GM19468 (cell line): ENCODE results near the gene BIRC3.

ENCODE experiments used
- ATAC-seq: cut with Tn5 transposase; IDR thresholded peaks from one replicate; pipeline ENCODE4 v1.9.1; 2021; ENCODE audit warnings: mild to moderate bottlenecking, moderate library complexity, moderate number of reproducible peaks; ENCODE audit not compliant: unreplicated experiment; ENCODE audit errors: extremely low read depth

BIRC3 gene

GRCh38 chr11:102317099-102317767 lies at the start of gene BIRC3:
Gene BIRC3 (plus strand): TSS chr11:102317484. CDS start chr11:102324510, 7,026 bp downstream.
- ATAC-seq: peak; percentile 87

GRCh38 chr11:102267609-102268008 lies 49.7 kb upstream of the BIRC3 start:
- ATAC-seq: no peak

DNA sequence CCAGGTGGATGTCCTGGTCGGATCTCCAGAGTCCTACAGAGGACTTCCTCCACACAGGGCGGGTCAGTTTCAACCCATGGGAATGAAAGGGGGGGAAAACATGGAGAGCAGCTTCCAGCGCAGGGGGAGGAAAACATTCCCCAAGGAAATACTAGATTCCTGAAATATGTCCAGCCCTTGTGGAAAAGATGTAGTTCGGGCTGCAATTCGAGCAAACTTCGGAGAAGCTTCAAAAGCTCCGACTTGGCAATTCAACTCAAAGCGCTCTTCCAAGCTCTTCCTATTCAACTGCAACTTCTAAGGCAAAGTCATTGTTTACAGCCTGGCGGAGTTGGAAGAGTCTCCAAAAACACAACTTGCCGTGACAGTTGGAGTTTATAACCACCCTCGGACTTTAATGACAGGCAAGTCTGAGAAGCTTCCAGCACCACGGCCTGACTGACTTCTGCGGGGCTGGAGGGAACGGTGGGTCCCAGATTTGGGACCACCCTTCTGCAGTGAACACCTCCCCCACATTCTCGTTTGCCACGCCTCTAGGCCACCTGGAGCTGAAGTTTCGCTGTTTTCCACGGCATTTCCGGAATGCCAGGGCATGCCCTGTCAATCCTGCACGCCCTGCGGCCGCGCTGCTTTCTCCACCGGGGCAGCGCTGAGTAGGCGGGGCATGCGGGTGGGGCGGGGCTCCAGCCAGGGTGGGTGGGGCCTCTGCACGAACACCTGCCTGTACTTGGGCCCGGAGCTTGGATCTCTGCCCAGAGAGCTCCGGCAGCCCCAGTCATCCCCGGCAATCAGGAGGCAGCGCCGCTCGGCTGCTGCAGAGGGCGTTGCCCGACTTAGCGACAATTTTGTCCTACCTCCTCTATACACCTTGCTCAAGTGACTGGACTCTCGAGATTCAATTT lies 49.0 kb upstream of the BIRC3 start:
- peak; percentile 86 for ATAC-seq

DNA sequence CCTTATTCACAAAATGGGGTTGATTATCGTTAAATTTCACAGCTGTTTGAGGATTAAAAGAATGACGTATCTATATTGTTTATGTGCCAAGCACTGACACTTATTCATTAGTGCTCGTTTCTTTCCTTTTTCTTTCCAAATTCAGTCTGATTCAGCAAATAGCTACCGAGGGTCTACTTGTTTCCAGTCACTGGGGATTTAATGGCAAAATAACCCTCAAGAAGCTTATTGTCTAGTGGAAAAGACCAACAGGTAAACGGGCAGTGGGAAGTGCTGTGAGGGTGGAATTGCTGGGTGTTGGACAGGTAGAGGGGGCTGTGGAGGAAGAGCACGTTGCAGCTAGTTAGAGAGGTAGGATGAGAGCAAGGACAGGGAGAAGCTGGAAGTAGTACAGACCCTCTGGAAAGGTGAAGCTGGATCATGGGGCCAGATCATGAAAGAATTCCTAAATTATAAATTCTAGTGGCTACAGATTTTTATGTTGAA lies 48.3 kb upstream of the BIRC3 start:
- ATAC-seq: no peak

DNA sequence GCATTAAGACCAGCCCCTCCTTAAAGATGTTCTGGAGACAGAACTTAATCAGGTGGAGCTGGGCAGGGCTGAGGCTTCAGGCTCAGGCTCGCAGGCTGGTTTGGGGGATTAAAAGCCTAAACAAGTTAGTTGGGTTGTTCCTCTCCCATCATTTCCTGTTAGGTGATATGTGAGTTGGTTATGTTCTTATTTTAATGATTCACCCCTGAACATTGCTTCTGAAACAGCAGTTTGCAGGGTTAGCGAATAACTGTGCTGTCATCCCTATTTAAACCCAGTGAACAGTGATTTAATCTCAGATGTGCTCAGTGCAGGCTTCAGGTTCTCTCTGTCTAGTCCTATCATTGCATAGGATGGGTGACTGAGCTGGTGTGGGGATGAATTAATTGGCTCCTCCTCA lies 47.4 kb upstream of the BIRC3 start:
- no peak for ATAC-seq

DNA sequence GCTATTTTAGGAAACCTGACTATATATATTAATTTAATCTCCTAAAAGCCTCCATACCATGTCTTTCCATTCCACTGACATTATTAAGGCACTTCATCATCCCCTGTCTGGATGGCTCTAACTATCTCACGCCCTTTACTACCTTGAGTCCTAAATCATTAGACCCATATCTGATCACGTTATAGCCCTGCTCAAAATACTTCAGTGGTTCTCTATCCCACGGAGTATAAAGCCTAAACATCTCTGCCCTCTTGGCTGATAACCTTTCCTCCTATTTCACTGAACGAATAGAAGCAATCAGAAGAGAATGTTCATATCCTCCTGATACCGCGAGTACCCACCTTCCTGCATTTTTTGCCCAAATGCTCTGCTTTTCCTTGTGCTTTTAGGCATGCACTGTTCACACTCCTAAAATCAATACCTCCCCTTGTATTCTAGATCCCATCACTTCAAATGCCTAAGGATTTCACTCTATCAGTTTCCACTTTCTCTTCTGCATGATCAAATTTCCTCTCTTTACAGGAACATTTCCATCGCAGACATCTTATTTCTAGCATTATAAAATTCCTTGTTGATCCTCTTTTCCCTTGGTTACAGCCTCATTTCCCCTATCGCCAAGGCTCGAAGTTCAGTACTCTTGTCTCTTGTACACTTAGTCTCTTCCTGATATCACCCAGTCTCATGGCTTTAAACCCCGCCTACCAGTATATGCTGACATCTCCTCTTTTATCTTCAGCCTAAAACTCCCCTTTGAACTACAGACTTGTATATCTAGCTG lies 45.0 kb upstream of the BIRC3 start:
- no peak for ATAC-seq

DNA sequence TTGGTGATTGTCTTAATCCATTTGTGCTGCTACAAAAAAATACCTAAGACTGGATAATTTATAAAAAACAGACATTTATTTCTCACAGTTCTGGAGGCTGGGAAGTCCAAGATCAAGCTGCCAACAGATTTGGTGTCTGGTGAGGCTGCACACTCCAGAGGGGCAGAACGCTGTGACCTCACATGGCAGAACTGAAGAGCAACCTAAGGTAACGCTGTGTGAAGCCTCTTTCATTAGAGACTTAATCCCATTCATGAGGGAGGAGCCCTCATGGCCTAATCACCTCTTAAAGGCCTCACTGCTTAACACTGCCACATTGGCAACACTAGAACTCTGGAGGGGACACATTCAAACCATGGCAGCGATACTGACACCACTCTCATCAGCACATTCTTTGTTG lies 42.7 kb upstream of the BIRC3 start:
- ATAC-seq: no peak

- no peak for ATAC-seq
Observed at GRCh38 chr11:102276362-102276761, 40.9 kb upstream of the BIRC3 start.

DNA sequence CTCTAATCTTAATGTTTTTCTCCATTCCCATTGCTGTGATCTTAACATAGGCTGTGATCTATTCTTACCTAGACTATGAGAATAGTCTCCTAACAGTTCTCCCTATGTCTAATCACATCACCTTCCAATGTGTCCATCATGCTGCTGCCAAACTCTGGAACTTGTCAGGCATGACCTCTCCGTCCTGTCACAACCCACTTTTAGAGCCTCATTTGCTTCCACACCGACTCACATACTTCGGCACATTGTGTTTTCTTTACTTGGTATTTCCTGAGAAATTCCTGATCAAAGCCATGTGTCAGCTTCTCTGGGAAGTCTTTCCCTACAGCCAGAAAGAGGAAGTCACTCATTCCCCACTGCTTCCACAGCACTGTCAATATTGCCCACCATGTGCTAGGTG lies 40.5 kb upstream of the BIRC3 start:
- no peak for ATAC-seq

- ATAC-seq: no peak
Observed at GRCh38 chr11:102279641-102280170, 37.6 kb upstream of the BIRC3 start.

- ATAC-seq: no peak
Observed at GRCh38 chr11:102280245-102280833, 36.9 kb upstream of the BIRC3 start.

DNA sequence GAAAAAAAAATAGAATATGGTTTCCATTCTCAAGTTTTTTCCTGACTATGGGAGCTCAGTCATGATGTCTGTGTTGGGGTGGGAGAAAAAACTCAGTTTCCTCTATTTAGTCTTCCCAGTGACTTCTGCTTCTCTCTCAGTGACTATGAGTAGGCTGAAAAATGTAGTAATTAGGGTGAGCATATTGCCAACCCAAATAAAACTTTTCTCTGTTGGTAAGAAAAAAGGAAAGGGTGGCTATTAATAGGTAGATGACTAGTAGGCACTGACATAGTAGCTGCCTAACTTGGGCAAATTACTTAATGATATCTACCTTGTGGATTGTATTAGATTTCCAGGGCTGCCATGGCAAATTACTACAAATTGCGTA lies 34.2 kb upstream of the BIRC3 start:
- no peak for ATAC-seq

GRCh38 chr11:102284008-102284407 lies 33.3 kb upstream of the BIRC3 start:
- ATAC-seq: no peak

- ATAC-seq: no peak
Observed at GRCh38 chr11:102286292-102286691, 31.0 kb upstream of the BIRC3 start.

DNA sequence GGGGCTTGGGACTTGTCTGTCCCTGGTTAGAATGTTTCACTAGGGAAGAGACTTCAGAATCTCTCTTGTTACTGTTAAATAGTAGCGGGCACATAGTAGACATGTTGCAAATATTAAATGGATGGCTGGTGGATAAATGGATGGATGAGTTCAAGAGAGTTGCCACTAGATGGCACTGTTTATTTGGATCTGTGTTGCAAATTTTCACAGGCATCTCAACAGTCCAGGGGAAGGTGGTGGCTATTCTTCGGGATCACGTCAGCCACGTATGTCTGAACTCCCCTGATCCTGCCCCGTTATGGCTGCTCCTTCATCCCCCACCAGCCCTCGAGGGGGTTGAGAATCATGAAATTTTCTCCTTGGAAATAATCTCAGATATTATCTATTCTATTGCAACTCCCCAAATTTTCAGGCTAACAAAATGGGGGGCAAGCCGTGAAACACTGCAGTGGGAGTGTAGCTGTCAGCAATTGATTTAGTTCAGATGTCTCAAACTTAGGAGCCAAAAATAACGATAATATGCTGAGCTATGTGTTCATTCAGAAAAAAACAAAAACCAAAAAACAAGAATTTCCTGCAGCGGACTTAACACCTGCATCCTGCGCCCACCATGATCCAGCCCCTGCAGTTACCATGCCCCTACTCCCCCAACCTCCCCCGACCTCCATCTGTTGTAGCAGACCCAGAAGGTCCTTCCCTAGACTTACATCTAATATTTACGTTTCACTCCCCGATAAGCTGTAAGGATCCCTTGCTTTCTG lies 29.1 kb upstream of the BIRC3 start:
- peak; percentile 80 for ATAC-seq

GRCh38 chr11:102288725-102289083 lies 28.6 kb upstream of the BIRC3 start:
- ATAC-seq: no peak

GRCh38 chr11:102289592-102289991 lies 27.7 kb upstream of the BIRC3 start:
- no peak for ATAC-seq

DNA sequence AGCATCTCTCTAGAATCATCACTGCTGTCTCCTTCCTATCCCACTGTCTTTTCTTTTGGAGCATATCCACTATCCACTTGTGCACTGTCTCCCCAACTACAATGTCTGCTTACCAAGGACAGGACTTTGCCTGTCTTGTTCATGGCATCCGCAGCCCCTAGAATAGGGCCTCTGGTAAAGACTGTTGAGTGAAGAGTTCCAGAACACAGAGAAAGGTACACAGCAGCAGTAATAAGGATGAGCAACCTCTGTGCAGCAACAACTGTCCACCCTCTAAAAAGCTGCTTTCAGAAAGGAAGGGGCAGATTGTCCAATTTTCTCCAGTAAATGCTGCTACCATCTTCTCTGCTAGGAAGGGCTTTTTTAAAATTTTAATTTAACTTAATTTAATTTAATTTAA lies 25.5 kb upstream of the BIRC3 start:
- ATAC-seq: no peak

DNA sequence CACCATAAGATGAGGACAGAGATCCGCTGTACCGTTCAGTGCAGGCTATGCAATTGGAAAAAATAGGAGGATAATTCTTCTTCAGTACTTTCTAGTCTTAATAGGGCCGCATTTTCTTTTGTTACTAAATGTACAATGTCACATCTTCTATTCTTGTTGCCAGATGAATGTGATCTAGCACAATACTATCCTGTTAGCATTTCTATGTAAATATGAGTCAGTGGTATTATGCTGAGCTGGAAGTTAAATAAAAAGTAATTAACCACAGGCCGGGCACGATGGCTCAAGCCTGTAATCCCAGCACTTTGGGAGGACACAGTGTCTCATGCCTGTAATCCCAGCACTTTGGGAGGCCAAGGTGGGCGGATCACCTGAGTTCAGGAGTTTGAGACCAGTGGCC lies 24.4 kb upstream of the BIRC3 start:
- ATAC-seq: no peak
